HG03135 (cell line): ENCODE results near the gene SLC52A1.
A peak's percentile ranks its signal among the peaks of the same experiment; 100 is the strongest.
"Not testable (repeated sequence)": the region's sequence is repeated elsewhere in the genome, so short reads cannot be mapped to it uniquely, and the experiment has no call there.

ENCODE experiments used
- ATAC-seq: cut with Tn5 transposase; IDR thresholded peaks from one replicate; pipeline ENCODE4 v1.9.1; 2021; ENCODE audit warnings: mild to moderate bottlenecking, moderate library complexity; ENCODE audit not compliant: unreplicated experiment

SLC52A1 gene

GRCh38 chr17:5035315-5035714, at the start of gene SLC52A1:
TSS of gene SLC52A1 (minus strand) at chr17:5035426. CDS start at chr17:5034606, 820 bp downstream.
- no peak for ATAC-seq

GRCh38 chr17:5080591-5080990, 45.4 kb upstream of the SLC52A1 start:
- no peak for ATAC-seq

GRCh38 chr17:5078106-5079028, 43.1 kb upstream of the SLC52A1 start, which contains the start of gene ZFP3:
TSS of gene ZFP3 (plus strand) at chr17:5078467. CDS start at chr17:5091505, 13,038 bp downstream.
- peak; percentile 85 for ATAC-seq

DNA sequence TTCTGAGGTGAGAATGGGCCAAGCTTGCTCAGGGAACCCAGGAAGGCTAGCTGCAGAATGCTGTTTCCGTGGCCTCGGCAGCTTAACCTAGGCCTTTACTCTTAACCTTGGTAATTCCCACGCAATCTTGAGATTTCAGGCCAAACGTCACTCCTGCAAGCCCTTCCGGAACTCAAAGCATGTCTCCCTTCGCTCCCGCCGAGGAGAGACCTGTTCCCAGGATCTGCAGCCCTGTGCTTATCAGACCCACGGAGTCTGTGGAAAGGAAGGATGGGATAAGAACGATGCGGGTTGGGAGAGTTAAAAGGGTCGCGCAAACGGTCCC, 42.5 kb upstream of the SLC52A1 start:
- no peak for ATAC-seq

DNA sequence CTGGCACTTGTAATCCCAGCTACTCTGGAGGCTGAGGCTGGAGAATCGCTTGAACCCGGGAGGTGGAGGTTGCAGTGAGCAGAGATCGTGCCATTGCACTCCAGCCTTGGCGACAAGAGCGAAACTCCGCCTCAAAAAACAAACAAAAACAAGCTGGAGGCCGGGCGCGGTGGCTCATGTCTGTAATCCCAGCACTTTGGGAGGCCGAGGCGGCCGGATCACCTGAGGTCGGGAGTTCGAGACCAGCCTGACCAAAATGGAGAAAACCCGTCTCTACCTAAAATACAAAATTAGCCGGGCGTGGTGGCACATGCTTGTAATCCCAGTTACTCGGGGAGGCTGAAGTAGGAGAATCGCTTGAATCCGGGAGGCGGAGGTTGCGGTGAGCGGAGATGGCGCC, 42.0 kb upstream of the SLC52A1 start:
- not testable (repeated sequence) for ATAC-seq

DNA sequence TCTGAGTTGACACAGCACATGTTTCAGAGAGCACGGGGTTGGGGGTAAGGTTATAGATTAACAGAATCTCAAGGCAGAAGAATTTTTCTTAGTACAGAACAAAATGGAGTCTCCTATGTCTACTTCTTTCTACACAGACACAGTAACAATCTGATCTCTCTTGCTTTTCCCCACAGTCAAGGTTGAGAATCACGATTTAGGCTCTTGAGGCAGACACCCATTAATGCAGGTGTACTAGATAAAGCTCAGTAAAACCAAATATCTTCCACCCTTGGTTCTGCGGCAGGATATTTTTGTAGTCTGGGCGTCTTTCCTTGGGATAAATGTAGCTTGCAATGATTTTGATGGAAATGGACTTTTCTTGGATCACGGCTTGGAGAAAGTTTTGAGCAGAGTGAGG, 40.2 kb upstream of the SLC52A1 start:
- not testable (repeated sequence) for ATAC-seq

GRCh38 chr17:5069724-5070123, 34.5 kb upstream of the SLC52A1 start:
- no peak for ATAC-seq

DNA sequence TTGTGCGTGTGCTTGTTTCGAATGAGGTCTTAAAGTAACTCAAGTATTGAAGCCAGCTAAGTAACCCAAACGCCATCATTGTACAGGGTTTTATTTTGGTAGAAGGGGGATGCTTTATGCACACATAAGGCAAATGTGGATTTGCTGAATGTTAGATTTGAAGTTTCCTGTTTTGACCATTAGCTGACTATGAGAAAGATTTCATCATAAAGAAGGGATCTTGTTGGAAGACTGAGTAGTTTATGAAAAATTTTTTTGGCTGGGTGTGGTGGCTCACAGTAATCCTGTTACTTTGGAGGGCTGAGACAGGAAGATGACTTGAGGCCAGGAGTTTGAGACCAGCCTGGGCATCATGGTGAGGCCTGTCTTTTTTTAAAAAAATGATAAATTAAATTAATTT, 33.0 kb upstream of the SLC52A1 start:
- ATAC-seq, result no peak

GRCh38 chr17:5065227-5065744, 30.1 kb upstream of the SLC52A1 start:
- ATAC-seq, result no peak

DNA sequence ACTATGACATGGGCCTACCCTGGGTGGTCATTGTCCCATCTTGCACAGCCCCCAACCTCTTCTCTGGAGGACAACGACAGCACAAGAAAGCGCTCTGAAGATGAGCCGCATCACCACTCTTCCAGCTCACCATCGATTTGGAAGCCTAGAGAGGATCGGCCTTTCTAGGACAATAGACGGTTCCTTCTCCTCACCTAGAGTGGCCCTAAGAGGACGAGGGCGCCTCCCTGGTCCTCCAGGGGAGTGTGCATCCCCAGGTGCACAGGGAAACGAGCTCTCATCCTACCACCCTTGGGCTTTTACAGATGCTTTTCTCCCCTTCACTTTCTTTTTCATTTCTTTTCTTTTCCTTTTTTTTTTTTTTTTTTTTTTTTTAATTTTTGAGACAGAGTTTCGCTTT, 20.3 kb upstream of the SLC52A1 start:
- ATAC-seq, result no peak

DNA sequence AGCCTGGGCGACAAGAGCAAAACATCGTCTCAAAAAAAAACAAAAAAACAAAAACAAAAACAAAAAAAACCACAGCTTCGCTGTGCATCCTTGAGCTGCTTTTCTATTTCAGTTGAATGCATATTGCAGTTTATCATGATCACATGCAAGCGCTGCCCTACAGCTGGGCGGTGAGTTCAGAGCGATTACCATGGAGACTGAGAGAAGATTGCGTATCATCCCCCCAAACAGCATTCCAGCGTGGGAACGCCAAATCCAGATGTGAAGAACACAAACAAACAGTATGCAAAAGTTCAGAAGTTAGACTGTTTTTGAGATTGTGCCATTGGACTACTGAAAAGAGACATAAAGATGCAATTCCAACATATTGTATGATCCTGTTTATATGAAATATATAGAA, 15.1 kb upstream of the SLC52A1 start:
- no peak for ATAC-seq

DNA sequence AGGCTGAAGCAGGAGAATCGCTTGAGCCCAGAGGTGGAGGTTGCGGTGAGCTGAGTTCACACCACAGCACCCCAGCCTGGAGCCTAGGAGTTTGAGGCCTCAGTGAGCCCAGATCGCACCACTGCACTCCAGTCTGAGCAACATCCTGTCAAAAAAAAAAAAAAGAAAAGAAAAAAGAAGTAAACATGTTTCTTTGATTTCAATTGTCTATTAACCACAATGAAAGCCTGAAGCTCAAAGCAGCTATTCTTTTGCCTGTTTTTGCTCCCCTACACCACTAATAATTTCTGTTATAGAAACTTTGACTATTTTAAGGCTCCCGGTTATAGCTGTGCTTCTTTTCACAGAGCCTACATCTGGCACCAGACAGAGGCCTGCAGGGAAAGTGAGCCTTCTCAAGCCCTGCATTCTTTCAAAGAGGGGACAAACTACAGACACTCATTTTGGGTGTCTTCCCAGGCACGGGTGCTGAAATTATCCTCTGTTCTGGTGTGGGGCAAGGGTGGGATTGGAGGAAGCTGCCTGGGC, 14.2 kb upstream of the SLC52A1 start:
- ATAC-seq, result no peak

DNA sequence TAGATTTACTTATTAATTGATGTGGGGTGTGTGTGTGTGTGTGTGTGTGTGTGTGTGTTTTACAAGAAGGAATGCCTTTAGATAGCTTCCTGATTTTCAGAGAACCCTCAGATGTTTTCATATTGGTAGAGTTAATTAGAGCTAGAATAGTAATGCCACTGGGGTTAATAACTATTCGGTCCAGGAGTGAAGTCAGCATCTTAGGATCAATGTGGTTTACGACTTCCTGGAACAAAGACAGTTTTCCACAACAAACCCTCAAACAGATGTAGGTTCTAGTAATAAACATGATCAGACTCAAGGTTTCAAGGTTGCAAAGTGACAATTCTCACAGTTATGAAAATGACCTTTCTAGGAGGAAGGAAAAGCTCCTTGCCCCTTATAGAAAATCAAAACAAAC, 12.2 kb upstream of the SLC52A1 start:
- no peak for ATAC-seq

DNA sequence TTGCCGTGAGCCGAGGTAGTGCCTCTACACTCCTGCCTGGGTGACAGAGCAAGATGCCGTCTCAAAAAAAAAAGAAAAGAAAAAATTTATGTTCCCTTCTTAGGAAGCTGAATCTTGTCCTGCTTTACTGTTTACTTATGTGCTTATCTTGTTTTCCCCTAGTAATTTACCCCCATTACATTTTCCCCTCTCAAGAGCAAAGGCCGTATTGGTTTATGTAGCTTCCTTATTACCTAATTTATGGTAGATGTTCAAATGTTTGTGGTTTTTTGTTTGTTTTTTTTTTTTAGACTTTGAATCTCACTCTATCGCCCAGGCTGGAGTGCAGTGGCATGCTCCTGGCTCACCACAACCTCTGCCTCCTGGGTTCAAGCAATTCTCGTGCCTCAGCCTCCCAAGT, 10.3 kb upstream of the SLC52A1 start:
- no peak for ATAC-seq

DNA sequence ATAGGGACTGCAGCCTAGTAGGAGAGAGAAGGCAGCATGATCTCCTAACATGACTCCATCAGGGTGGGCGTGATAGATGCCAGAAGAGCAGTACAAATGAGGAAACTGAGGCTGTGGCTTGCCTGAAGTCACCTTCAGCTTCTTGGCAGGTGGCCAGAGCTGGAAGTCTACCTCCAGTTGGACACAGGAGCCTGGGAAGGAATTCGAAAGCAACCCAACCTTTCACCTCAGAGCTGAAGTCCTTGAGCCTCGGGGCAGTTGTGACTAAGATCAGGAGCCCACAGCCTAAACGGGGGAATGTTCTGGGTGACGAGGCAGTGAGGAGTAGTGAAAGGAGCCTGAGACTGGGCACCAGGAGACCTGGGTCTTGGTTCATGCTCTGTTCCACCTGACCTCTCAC, 9.4 kb upstream of the SLC52A1 start:
- ATAC-seq, result no peak

GRCh38 chr17:5043524-5043923, 8.3 kb upstream of the SLC52A1 start:
- ATAC-seq, result no peak

- ATAC-seq, result no peak
These were observed 7.2 kb upstream of the SLC52A1 start for GRCh38 chr17:5042157-5043022.

DNA sequence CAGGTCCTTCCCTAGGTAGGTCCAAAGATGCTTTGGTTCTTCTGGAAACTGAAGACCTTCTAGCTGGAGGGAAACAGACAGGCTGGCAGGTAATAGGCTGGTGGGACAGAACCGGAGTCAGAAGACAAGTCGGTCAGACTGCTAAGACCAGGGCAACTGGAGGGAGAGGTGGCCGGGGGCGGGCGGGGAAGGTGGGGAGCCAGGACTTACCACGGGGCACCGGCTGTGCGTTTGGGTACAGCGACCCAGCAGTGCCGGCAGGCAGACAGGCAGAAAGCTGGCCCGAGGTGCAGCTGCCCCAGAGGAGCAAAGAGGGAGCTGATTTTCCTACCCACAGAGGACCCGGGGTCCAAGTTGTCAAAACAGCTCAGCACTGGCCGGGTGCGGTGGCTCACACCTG, 575 bp downstream of the SLC52A1 start:
- ATAC-seq, result no peak

DNA sequence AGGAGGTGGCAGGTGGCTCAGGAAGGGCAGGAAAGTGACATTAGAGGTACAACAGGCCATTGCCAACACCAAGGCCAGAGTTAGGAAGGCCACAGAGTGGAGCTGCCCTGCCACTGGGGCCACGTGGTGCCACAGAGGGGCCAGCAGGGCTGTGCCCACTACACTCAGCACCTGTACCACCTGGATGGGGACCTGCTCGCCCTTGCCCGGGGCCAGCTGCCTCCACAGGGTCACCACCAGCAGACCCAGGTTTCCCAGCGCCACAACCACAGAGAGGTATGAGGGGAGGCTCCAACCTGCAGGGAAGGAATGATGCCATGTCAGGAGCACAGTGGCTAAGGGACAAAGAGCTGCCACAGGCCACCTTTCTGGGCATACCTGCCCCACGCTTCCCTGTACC, 1.2 kb downstream of the SLC52A1 start:
- no peak for ATAC-seq

GRCh38 chr17:5033352-5034015, 1.7 kb downstream of the SLC52A1 start:
- ATAC-seq, result no peak

- ATAC-seq, result no peak
These were observed 2.4 kb downstream of the SLC52A1 start for GRCh38 chr17:5032865-5033264.
